HG02852 (cell line): ENCODE results near the gene TFDP2.
"Not testable (repeated sequence)": the region's sequence is repeated elsewhere in the genome, so short reads cannot be mapped to it uniquely, and the experiment has no call there.

ENCODE experiments used
- ATAC-seq: cut with Tn5 transposase; IDR thresholded peaks from one replicate; pipeline ENCODE4 v1.9.1; 2021; ENCODE audit warnings: mild to moderate bottlenecking, moderate library complexity; ENCODE audit not compliant: unreplicated experiment

TFDP2 gene

GRCh38 chr3:142026333-142026732 lies 123.0 kb downstream of the TFDP2 start:
- no peak for ATAC-seq

DNA sequence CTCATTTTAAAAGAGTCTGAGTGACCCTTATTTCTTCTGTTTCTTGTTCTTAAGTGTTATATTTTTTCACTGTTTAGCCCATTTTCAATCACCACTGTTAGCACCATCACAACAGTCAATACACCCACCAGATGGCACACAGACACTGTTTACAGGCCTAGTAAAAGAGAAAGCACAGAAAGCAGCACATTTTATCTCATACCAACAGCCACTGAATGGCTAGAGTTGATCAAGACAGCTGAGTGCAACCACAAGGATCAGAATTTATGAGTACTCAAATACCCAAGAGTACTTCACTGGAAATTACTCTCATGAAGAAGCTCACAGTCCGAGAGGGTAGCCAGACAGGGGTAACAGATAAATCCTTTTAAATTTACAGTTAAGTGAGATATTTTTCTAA lies 127.0 kb downstream of the TFDP2 start:
- ATAC-seq = peak; percentile 65

GRCh38 chr3:142021127-142021526 lies 128.2 kb downstream of the TFDP2 start:
- no peak for ATAC-seq

DNA sequence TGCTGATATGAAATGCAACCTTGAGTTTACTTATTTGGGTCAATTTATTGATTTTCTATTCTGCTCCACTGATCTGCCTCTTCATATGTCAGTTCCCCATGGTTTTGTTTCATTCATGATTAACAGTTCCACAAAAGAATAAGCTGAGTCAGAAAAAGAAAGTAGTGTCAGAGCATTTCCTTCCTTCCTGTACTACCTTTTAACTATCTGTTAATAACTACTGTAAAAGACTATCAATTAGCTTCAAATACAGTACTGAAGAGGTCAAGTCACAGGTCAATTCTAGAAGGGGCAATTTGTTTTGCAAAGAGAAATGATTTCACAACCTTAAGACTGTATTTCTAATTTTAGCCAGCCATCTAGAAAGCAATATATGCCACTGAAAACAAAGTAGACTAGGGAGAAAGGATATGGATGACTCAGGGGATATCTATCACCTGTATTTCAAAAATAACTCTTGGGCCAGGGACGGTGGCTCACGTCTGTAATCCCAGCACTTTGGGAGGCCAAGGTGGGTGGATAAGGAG lies 129.5 kb downstream of the TFDP2 start:
- ATAC-seq = peak; percentile 58

DNA sequence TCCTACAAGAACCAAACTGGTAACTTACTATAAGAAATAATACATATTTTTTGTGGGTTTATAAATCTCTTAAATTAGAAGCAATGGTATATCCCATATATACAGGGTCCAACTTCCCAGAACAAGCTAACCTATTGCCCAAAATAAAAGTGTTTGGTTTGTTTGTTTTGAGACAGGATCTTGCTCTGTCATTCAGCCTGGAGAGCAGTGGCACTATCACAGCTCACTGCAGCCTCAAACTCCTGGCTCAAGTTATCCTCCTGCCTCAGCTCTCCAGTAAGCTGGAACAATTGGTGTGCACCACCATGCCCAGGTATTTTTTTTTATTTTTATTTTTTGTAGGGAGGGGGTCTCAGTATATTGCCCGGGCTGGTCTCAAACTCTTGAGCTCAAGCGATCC lies 135.4 kb downstream of the TFDP2 start:
- no peak for ATAC-seq

DNA sequence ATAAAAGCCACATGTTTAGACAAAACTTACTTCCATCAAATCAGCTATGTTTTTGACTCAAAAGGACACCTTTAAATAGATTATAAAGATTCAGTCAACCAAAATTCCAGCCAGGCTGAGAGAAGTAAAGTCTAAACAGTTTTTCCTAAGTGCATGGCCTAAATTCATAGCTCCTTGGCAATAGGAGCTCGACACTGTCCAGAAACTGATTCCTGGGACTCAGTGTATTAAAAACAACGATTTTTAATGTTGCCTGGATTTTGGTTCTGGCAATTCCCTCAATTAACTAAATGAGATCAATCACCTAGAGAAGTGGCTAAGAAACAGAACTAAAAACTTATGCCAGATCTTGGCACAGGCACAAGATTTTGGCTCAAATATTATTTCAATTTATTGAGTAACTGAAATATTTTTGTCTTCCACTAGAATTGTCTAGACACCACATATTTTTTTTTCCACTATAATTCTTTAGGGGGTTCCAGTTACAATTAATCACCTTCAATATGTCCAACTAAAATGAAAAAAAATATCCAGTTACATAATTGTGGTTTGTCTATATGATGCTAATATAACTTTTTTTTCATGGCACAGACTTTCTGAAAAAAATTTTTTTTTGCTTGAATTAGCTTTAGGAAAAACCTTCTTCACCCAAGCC lies 135.9 kb downstream of the TFDP2 start:
- no peak for ATAC-seq

DNA sequence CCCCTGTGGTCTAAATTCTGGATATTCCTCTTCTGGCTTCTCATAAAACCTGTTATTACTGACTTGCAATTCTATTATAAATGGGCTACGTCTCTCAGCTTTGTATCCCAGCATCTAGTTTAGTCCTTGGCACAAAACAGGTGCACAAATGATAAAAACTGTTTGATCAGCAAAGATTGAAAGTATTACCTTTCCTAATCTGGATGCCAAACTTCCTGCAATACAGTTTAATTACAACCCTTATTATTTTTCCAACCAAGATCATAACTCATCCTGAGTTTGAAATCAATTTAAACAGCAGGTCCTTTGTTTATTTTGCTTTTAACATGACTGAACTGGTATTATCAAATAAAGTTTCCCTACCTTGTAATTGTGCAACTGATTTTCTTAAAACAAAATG lies 140.3 kb downstream of the TFDP2 start:
- no peak for ATAC-seq

DNA sequence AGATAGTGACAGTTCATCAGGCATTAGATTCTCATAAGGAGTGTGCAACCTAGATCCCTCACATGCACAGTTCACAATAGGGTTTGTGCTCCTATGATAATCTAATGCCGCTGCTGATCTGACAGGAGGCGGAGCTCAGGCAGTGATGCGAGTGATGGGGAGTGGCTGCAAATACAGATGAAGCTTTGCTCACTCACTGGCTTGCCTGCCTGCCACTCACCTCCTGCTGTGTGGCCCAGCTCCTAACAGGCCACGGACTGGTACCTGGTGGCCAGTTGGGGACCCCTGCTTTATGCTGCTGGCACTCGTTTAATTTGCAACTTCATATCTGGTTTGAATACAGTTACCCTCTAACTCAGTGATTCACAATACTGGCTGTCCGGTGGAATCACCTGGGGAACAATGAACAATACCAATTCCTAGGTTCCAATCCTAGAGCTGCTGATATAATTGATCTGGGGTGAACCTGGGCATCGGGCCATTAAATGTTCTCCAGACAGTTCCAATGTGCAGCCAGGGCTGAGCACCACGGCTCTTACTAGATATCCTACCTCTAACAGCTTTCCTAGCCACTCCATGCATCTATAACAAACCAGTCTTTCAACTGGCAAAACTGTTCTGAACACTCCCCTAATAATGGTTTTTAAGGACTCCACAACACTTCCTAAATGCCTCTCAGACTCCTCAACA lies 141.5 kb downstream of the TFDP2 start:
- no peak for ATAC-seq

DNA sequence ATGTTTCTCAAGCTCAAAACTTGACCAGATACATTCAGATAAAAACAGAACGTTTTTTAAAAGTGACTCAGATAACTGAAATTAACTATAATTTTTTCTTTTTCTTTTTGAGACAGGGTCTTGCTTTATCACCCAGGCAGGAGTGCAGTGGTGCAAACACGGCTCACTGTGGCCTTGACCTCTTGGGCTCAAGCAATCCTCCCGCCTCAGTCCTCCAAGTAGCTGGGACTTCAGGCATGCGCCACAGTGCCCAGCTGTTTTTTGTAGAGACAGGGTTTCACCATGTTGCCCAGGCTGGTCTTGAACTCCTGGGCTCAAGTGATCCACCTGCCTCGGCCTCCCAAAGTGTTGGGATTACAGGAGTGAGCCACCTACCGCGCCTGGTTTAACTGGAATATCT lies 144.4 kb downstream of the TFDP2 start:
- ATAC-seq = not testable (repeated sequence)

DNA sequence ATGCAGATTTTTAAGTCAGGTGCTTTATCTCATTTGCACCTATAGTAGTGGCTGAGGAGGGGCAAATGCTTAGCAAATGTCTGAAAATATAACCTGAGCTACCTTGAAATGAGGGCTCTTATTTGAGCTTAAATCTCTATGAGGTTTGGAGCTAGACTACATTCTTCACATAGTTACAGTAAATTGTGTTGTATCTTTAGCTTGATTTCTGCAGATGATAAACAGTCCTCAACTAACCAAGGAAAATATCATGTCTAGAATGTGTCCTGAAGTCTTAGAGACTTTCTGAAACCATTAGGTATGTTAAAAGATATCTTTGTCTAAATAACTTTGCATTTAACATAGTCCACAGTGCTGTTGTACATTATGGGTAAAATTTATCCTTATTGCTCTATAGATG lies 145.3 kb downstream of the TFDP2 start:
- ATAC-seq = no peak

DNA sequence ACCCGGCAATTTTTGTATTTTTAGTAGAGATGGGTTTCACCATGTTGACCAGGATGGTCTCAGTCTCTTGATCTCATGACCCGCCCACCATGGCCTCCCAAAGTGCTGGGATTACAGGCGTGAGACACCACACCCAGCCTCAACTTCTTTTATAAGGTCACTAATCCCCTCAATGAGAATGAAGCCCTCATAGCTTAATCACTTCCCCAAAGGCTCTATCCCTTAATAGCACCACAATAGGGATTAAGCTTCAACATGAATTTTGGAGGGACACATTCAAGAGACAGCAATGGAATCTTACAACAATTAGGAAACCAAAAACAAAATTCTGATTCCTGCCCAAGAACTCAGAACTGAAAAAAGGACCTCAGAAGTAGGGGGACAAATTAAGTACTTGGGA lies 146.1 kb downstream of the TFDP2 start:
- ATAC-seq = no peak

- no peak for ATAC-seq
Observed at GRCh38 chr3:142000325-142000870, 148.9 kb downstream of the TFDP2 start.

DNA sequence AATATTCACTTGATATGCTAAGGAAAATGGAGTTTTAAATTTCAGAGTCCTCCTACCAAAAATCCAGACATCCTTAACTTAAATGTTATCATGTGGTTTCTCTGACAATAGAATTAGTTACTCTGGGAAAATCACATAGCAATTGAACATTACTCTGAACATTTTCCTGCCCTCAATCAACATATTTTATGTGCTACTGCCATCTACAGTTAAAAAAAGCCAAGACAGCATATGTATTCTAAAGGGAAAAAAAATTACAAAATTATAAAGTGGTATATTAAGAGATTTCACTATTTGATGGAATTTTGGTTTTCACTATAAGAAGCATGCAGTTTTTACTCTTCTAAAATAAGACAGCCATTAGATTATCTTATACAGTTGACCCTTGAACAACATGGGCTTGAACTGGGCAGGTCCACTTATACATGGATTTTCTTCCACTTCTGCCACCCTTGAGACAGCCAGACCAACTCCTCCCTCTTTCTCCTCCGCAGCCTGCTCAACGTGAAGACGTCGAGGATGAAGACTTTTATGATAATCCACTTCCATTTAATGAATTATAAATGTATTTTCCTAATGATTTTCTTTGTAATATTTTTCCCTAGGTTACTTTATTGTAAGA lies 150.6 kb downstream of the TFDP2 start:
- no peak for ATAC-seq

DNA sequence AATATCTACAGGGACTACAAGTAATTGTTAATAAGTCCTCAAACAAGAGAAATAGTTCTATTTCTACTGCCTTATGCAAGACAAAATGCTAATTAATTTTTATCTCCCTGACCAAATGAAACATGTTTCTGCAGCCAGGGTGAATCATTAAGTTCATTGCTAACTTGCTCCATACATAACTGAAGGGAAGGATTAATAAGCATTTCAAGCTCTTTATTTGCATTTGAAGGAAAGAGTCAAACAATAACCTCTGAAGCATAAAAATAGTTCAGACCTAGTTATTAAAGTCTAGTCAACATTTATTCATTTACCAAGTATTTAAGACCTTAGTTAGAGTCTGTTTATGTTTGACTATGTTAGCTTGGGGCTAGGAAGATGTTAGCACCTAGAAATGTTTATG lies 152.9 kb downstream of the TFDP2 start:
- no peak for ATAC-seq

- ATAC-seq = no peak
Observed at GRCh38 chr3:141994856-141995255, 154.5 kb downstream of the TFDP2 start.

DNA sequence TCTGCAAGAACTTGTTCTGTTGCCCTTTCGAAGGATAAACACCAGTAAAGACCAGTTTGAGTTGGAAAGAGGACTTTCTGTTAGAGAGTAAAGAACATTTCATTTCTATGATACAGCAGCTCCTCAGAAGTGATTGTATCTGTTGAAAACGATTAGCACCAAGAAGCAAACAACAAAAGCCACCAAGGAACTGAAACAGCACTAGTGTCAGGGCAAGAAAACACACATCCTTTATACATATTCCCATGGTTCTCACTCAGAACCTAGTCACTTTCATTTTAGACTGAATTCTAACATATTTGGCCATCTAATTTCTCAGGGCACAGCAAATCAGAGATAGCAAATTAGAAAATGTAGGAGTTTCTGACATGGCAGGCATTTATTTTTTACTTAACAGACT lies 156.8 kb downstream of the TFDP2 start:
- ATAC-seq = peak; percentile 72

DNA sequence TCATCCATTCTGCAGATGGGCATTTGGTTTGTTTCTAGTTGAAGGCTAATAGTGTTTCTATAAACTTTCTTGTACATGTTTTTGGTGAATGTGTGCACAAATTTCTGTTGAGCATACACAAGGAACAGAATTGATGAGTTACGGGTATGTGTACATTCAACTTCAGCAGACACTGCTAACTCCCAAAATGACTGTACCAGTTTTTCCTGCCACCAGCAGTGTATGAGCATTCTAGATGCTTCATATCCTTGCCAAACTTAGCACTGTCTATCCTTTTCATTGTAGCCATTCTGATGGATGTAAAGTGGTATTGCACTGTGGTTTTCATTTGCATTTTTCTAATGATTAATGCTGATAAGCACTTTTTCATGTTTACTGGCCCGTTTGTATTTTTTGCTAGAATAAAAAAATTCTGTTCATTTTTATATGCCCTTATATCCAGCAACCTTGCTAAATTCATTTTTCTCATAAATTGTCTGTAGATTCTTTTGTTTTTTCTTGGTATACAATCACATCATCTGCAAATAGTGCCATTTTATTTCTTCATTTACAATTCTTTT lies 162.7 kb downstream of the TFDP2 start:
- ATAC-seq = no peak

GRCh38 chr3:141981084-141981483 lies 168.3 kb downstream of the TFDP2 start:
- no peak for ATAC-seq

- no peak for ATAC-seq
Observed at GRCh38 chr3:141979050-141979671, 170.2 kb downstream of the TFDP2 start.

DNA sequence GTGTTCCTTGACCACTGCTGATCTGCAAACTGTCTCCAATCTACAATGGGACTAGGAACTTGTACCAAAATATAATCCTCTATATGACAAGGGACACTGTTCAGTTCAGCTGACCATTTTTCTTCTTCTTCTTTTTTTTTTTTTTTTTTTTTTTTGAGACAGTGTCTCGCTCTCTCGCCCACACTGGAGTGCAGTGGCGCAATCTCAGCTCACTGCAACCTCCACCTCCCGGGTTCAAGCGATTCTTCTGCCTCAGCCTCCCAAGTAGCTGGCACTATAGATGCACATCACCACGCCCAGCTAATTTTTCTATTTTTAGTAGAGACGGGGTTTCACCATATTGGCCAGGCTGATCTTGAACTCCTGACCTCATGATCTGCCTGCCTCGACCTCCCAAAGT lies 174.6 kb downstream of the TFDP2 start:
- ATAC-seq = not testable (repeated sequence)

GRCh38 chr3:141972399-141972798 lies 176.9 kb downstream of the TFDP2 start:
- ATAC-seq = no peak
